Activated CD4-positive, alpha-beta memory T cell treated with anti-CD3 and anti-CD28 coated beads for 36 hours (primary cell): ENCODE data around the gene WNT6. TPM values are rescaled to one million over a fixed set of nuclear protein-coding genes. Genes with fewer than 3 reads are reported as not detected.

Source experiments
- CTCF ChIA-PET: fragments of 350-600 bp; sonication (Branson Sonifier 250); formaldehyde crosslinking; loops from one replicate; lab custom pipeline; 2021; ENCODE audit warnings: antibody characterized with exemption, inconsistent platforms; lab: Charles Lee
- POLR2A ChIA-PET: fragments of 350-600 bp; sonication (Branson Sonifier 250); formaldehyde crosslinking; loops from one replicate; lab custom pipeline; 2021; ENCODE audit warnings: antibody characterized with exemption; lab: Charles Lee
- DNase-seq: peaks from one replicate; pipeline ENCODE4 v3.0.0-alpha.2; 2020
- H3K27ac Mint-ChIP-seq: one replicate; pipeline ENCODE4 v1.8.0; 2021; ENCODE audit warnings: mixed read lengths
- H3K27me3 Mint-ChIP-seq: one replicate; pipeline ENCODE4 v1.8.0; 2021; ENCODE audit warnings: mixed read lengths
- H3K36me3 Mint-ChIP-seq: one replicate; pipeline ENCODE4 v1.8.0; 2021; ENCODE audit warnings: mixed read lengths
- H3K4me1 Mint-ChIP-seq: one replicate; pipeline ENCODE4 v1.8.0; 2021; ENCODE audit warnings: low read depth, mixed read lengths
- H3K4me3 Mint-ChIP-seq: one replicate; pipeline ENCODE4 v1.8.0; 2021; ENCODE audit warnings: mild to moderate bottlenecking, mixed read lengths
- H3K9me3 Mint-ChIP-seq: one replicate; pipeline ENCODE4 v1.8.0; 2021; ENCODE audit warnings: mixed read lengths
- intact Hi-C: fragments of 100-400 bp; cut with micrococcal nuclease; formaldehyde crosslinking; loops from one replicate; pipeline ENCODE4 v1.15.1; 2023
- total RNA-seq, 2 experiments: library from RNA; stranded (reverse); gene quantifications; one replicate each; pipeline ENCODE4 v1.2.3, GENCODE V29; 2021

WNT6 gene
- total RNA-seq, 2 experiments from 2014 or later, result 0.31 to 0.40 TPM

DNA sequence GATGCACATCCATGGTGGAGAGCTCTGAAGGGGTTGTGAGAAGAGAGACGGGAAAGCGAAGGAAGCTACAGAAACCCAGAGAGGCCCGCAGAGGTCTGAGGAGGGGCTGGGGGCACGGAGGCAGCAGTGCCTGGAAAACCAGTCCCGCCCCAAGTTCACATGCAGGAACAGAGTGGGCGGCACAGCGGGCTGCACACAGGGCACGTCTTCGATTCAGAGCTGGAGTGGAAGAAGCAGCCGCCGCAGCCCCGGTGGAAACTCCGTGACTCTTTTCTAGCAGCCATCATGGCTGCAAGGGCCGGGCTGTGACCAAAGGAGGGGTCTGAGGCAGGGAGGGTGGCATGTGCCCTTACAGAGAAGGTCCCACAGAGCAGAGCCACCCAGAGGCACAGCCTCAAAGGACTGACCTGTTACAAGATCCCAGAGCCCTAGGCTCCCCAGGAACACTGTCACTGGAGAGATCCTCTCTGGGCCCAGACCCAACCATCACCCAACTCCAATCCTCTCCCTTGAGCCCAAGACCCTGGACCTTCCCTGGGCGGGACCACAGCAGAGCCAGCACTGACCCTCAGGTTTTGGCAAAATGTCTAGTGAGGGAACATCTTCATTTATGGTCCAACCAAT lies 38.7 kb upstream of the WNT6 start:
- Mint-ChIP-seq H3K27me3 (peaks cover 25% of the 10 kb centered on the region), H3K27ac (no peak overlapping the region), H3K4me1 (no peaks in the 10 kb centered on the region), H3K9me3 (no peaks in the 10 kb centered on the region), H3K36me3 (no peaks in the 10 kb centered on the region), H3K4me3 (no peak overlapping the region)
- ChIA-PET CTCF (no interaction called here), POLR2A (no interaction called here)
- DNase-seq, result no peak
- intact Hi-C loops, result no loop called here

DNA sequence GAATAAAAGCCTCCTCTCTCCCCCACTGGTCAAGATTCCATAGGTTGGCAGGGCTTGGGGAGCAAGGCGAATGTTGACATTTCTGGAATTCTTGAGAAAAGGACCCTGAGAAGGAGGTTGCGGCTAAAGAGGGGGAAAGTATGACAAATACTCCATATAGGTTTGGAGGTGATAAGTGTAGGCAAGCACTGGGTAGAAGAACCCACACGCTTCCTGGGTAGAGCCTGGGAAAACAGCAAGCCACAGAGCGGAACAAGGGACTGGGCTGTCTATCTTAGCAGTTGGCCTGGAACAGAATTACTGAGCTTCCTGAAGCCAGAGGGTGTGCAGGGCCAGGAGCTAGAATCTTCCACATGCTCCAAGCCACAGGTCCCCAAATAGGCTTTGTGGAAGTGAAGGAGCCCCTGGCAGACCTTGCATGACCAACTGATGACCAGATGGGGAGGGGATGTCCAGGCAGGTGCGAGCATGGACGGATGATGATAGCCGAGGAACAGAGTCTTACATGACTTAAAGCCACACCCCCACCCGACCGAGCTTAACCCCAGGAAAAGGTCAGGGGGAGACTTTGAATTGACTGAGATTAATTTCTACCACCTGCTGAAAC lies 37.9 kb upstream of the WNT6 start:
- ChIA-PET POLR2A (interaction anchor here (0.6 kb wide), 1 partner anchor 11 kb away, joined by 4 read pairs; no protein-coding TSS in a partner anchor), CTCF (no interaction called here)
- Mint-ChIP-seq H3K27me3 (peaks cover 25% of the 10 kb centered on the region), H3K9me3 (no peaks in the 10 kb centered on the region), H3K36me3 (no peaks in the 10 kb centered on the region), H3K4me1 (no peaks in the 10 kb centered on the region), H3K4me3 (no peak overlapping the region), H3K27ac (no peak overlapping the region)
- DNase-seq, result no peak
- intact Hi-C loops, result no loop called here

GRCh38 chr2:218822622-218823021 lies 37.0 kb upstream of the WNT6 start:
- H3K27me3 Mint-ChIP-seq, result peaks cover 25% of the 10 kb centered on the region
- CTCF ChIA-PET, result no interaction called here
- no peaks in the 10 kb centered on the region for H3K4me1 Mint-ChIP-seq
- H3K36me3 Mint-ChIP-seq, result no peaks in the 10 kb centered on the region
- no peak overlapping the region for H3K27ac Mint-ChIP-seq
- POLR2A ChIA-PET, result interaction anchor here (0.6 kb wide), 1 partner anchor 10 kb away, joined by 4 read pairs; no protein-coding TSS in a partner anchor
- no peak overlapping the region for H3K4me3 Mint-ChIP-seq
- DNase-seq, result no peak
- no peaks in the 10 kb centered on the region for H3K9me3 Mint-ChIP-seq
- intact Hi-C loops, result no loop called here

DNA sequence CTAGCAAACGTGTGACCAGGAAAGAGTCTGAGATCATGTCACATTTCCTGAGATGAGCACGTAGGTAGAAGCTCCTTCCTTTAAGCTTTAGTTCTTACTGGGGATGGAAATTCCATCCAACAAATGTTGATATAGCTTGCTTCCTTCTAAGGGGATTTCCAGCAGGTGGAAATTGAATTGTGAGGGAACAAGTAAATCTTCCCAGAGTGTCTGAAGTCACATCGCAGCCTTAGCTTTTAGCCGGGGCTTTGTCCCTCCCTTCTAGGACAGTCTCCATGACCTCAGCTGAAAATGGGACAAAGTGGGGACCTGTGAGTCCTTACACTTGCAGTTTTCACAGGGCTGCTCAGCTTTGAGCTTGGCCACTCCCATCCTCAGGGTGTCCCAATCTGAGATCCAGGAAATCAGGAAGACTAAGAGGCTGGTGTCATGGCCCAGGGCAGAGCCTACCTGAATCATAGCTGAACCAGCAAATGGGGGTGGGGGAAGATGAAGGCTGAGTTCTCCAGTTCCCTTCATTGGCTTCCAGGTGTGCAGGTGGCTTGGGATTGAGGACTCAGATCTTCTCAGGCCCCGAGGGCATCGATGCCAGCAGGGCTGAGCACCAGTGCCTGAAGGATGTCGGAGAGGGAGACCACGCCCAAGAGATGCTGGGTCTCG lies 36.3 kb upstream of the WNT6 start:
- Mint-ChIP-seq H3K27me3 (peaks cover 27% of the 10 kb centered on the region), H3K4me3 (no peak overlapping the region), H3K9me3 (no peaks in the 10 kb centered on the region), H3K4me1 (no peaks in the 10 kb centered on the region), H3K27ac (no peak overlapping the region), H3K36me3 (no peaks in the 10 kb centered on the region)
- no peak for DNase-seq
- POLR2A ChIA-PET, result no interaction called here
- intact Hi-C loops, result no loop called here
- CTCF ChIA-PET, result no interaction called here

- Mint-ChIP-seq H3K36me3 (no peaks in the 10 kb centered on the region), H3K27ac (no peak overlapping the region), H3K4me1 (no peaks in the 10 kb centered on the region), H3K27me3 (peaks cover 28% of the 10 kb centered on the region), H3K4me3 (no peak overlapping the region), H3K9me3 (no peaks in the 10 kb centered on the region)
- ChIA-PET CTCF (no interaction called here), POLR2A (no interaction called here)
- DNase-seq, result no peak
- intact Hi-C loops, result no loop called here
Observed at GRCh38 chr2:218824004-218824403, 35.6 kb upstream of the WNT6 start.

GRCh38 chr2:218826791-218827190 lies 32.8 kb upstream of the WNT6 start:
- peaks cover 30% of the 10 kb centered on the region for H3K27me3 Mint-ChIP-seq
- no peak for DNase-seq
- no peak overlapping the region for H3K27ac Mint-ChIP-seq
- H3K36me3 Mint-ChIP-seq, result no peaks in the 10 kb centered on the region
- POLR2A ChIA-PET, result no interaction called here
- H3K4me3 Mint-ChIP-seq, result no peak overlapping the region
- intact Hi-C loops, result no loop called here
- CTCF ChIA-PET, result no interaction called here
- H3K9me3 Mint-ChIP-seq, result no peaks in the 10 kb centered on the region
- H3K4me1 Mint-ChIP-seq, result no peaks in the 10 kb centered on the region

DNA sequence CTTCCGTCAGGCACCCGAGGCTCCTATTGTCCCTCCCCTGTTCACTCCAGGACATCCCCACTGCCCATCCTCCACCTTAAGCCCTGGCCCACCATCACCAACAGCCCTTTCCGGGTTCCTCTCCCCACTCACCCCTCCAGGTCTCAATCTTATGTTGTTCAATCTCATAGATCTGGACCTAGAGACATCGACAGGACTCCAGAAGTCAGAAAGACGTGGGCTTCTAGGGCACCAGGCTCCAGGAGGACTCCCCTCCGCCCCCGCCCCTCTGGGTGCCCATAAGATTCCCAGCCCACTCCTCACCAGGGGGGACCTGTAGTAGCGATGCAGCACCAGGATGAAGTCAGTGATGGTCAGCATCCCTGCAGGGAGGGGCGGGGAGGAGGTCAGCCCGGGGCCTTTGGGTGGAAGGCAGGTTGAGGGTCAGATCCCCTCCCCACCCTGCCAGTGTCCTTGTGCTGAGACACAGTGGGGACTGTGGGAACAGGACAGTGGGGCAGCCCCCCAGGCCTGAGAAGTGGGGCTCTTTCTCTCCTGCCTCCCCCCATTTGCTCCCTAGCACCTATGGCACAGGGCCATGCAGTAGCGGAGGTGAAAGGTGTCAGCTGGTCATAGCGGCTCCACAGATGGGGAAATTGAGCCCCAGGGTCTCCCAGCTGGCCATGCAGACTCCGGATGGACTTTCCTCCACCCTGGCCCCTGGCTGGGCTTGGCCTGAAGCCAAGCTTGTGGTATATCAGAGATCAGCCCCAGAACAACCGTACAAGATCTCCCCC lies 31.7 kb upstream of the WNT6 start:
- POLR2A ChIA-PET, result no interaction called here
- Mint-ChIP-seq H3K9me3 (no peaks in the 10 kb centered on the region), H3K4me3 (no peak overlapping the region), H3K4me1 (no peaks in the 10 kb centered on the region), H3K27ac (no peak overlapping the region), H3K27me3 (peaks cover 31% of the 10 kb centered on the region), H3K36me3 (no peaks in the 10 kb centered on the region)
- DNase-seq, result no peak
- intact Hi-C loops, result no loop called here
- CTCF ChIA-PET, result interaction anchor here (1.0 kb wide), 1 partner anchor 117 kb away, joined by 5 read pairs; the partner anchor contains the start of gene TTLL4

DNA sequence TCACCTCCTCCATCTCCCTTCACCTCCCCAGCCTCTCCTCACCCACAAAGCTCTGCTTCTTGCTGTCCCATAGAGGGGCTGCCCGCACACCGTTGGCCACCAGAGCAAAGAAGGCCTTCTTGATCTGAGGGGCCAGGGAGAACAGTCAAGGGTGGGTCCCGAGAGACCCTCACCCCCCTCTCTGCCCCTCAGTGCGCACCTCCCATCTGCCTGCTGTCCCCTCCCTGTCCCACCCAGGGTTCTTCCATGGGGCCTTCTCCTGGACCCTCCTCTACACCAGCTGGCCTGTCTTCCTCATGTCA lies 31.2 kb upstream of the WNT6 start:
- DNase-seq, result no peak
- intact Hi-C loops, result no loop called here
- Mint-ChIP-seq H3K27me3 (peaks cover 29% of the 10 kb centered on the region), H3K9me3 (no peaks in the 10 kb centered on the region), H3K4me1 (no peaks in the 10 kb centered on the region), H3K4me3 (no peak overlapping the region), H3K27ac (no peak overlapping the region), H3K36me3 (no peaks in the 10 kb centered on the region)
- ChIA-PET POLR2A (no interaction called here), CTCF (interaction anchor here (1.0 kb wide), 1 partner anchor 118 kb away, joined by 5 read pairs; the partner anchor contains the start of gene TTLL4)

DNA sequence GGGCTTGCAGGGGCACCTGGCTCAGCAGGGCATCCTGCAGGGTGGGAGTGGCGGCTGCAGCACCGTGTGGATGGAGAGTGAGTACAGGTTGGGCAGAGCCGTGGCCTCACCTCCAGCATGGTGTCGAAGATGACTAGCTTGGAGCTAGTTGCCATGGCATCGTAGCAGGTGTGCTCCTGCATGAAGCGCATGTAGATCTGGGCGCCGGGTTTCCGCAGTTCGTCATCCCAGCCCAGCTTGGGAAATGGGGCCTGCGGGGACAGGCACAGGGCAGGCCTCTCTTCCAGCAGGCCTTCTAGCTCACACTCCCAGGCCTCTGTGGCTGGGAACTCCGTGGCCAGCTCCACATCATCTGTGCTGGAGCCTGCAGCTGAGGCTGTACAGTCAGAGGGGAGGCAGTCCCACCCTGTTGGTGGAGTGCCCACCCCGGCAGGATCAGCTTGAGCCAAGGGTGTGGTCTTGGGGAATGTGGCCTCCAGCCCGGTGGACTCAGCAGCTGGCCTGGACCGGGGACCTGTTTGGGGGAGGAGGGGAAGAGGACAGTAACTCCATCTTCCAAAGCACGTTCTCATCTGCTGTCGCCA lies 29.6 kb upstream of the WNT6 start:
- ChIA-PET CTCF (no interaction called here), POLR2A (no interaction called here)
- no peaks in the 10 kb centered on the region for H3K4me1 Mint-ChIP-seq
- no peak for DNase-seq
- H3K27ac Mint-ChIP-seq, result no peak overlapping the region
- intact Hi-C loops, result no loop called here
- H3K36me3 Mint-ChIP-seq, result no peaks in the 10 kb centered on the region
- H3K4me3 Mint-ChIP-seq, result no peak overlapping the region
- no peaks in the 10 kb centered on the region for H3K9me3 Mint-ChIP-seq
- H3K27me3 Mint-ChIP-seq, result peaks cover 30% of the 10 kb centered on the region

- DNase-seq, result no peak
- Mint-ChIP-seq H3K36me3 (no peaks in the 10 kb centered on the region), H3K4me3 (no peak overlapping the region), H3K27ac (no peak overlapping the region), H3K27me3 (peaks cover 31% of the 10 kb centered on the region), H3K4me1 (no peaks in the 10 kb centered on the region), H3K9me3 (no peaks in the 10 kb centered on the region)
- intact Hi-C loops, result no loop called here
- CTCF ChIA-PET, result no interaction called here
- POLR2A ChIA-PET, result no interaction called here
Observed at GRCh38 chr2:218830526-218831306, 28.9 kb upstream of the WNT6 start.

- Mint-ChIP-seq H3K27ac (no peak within 1 kb of the TSS), H3K4me1 (no peaks in the 10 kb centered on the region), H3K36me3 (no peaks in the 10 kb centered on the region), H3K9me3 (no peaks in the 10 kb centered on the region), H3K27me3 (peaks cover 30% of the 10 kb centered on the region), H3K4me3 (no peak within 1 kb of the TSS)
- ChIA-PET POLR2A (no interaction called here), CTCF (interaction anchor here (0.6 kb wide), 1 partner anchor 13 kb away, joined by 3 read pairs; no protein-coding TSS in a partner anchor)
- DNase-seq, result no peak
- intact Hi-C loops, result no loop called here
Observed at GRCh38 chr2:218831378-218831990, 28.1 kb upstream of the WNT6 start, which contains the start of gene PRKAG3. PRKAG3 (minus strand) TSS chr2:218831803.
